ENCODE data around the gene PHETA2.
"Not testable (repeated sequence)": the region's sequence is repeated elsewhere in the genome, so short reads cannot be mapped to it uniquely, and the experiment has no call there.

The PHETA2 gene

GRCh38 chr22:42111798-42112197 lies 37.8 kb downstream of the PHETA2 start:
- peak; percentile 31 for DNase-seq

GRCh38 chr22:42112793-42113192 lies 38.7 kb downstream of the PHETA2 start:
- peak; percentile 51 for DNase-seq

GRCh38 chr22:42114721-42115120 lies 40.7 kb downstream of the PHETA2 start:
- peak; percentile 48 for DNase-seq

- DNase-seq, result not testable (repeated sequence)
Measured at GRCh38 chr22:42115420-42115830, 41.4 kb downstream of the PHETA2 start.

GRCh38 chr22:42116848-42117424 lies 42.9 kb downstream of the PHETA2 start:
- DNase-seq, result peak; percentile 17

GRCh38 chr22:42120231-42121021 lies 46.4 kb downstream of the PHETA2 start:
- DNase-seq, result not testable (repeated sequence)

GRCh38 chr22:42123529-42123928 lies 49.5 kb downstream of the PHETA2 start:
- DNase-seq, result not testable (repeated sequence)

GRCh38 chr22:42127606-42128005 lies 53.6 kb downstream of the PHETA2 start:
- no peak for DNase-seq

GRCh38 chr22:42128007-42128406 lies 54.0 kb downstream of the PHETA2 start:
- not testable (repeated sequence) for DNase-seq
